ENCODE data around the gene CHST1.

CHST1 gene

GRCh38 chr11:45644981-45645889, 20.2 kb downstream of the CHST1 start:
- no peak for DNase-seq (ENCODE audit: low read depth)

- no peak for DNase-seq (ENCODE audit: low read depth)
These were observed 21.7 kb downstream of the CHST1 start for GRCh38 chr11:45643598-45644260.

- no peak for DNase-seq (ENCODE audit: low read depth)
These were observed 23.5 kb downstream of the CHST1 start for GRCh38 chr11:45641961-45642360.

GRCh38 chr11:45638051-45638450, 27.4 kb downstream of the CHST1 start:
- DNase-seq (ENCODE audit: low read depth), result no peak

GRCh38 chr11:45635907-45636306, 29.5 kb downstream of the CHST1 start:
- no peak for DNase-seq (ENCODE audit: low read depth)

- DNase-seq (ENCODE audit: low read depth), result no peak
These were observed 39.8 kb downstream of the CHST1 start for GRCh38 chr11:45625611-45626010.

GRCh38 chr11:45624095-45624494, 41.3 kb downstream of the CHST1 start:
- no peak for DNase-seq (ENCODE audit: low read depth)

GRCh38 chr11:45622861-45623260, 42.6 kb downstream of the CHST1 start:
- DNase-seq (ENCODE audit: low read depth), result no peak

- no peak for DNase-seq (ENCODE audit: low read depth)
These were observed 43.1 kb downstream of the CHST1 start for GRCh38 chr11:45622283-45622682.

- no peak for DNase-seq (ENCODE audit: low read depth)
These were observed 43.8 kb downstream of the CHST1 start for GRCh38 chr11:45621588-45621987.

GRCh38 chr11:45620243-45620642, 45.2 kb downstream of the CHST1 start:
- no peak for DNase-seq (ENCODE audit: low read depth)

- DNase-seq (ENCODE audit: low read depth), result no peak
These were observed 46.5 kb downstream of the CHST1 start for GRCh38 chr11:45618897-45619296.

- DNase-seq (ENCODE audit: low read depth), result no peak
These were observed 47.4 kb downstream of the CHST1 start for GRCh38 chr11:45617871-45618601.

GRCh38 chr11:45616802-45617549, 48.4 kb downstream of the CHST1 start:
- no peak for DNase-seq (ENCODE audit: low read depth)

- no peak for DNase-seq (ENCODE audit: low read depth)
These were observed 50.1 kb downstream of the CHST1 start for GRCh38 chr11:45615182-45615792.

- no peak for DNase-seq (ENCODE audit: low read depth)
These were observed 51.1 kb downstream of the CHST1 start for GRCh38 chr11:45614196-45614828.

- no peak for DNase-seq (ENCODE audit: low read depth)
These were observed 54.8 kb downstream of the CHST1 start for GRCh38 chr11:45610627-45611026.

GRCh38 chr11:45609902-45610301, 55.5 kb downstream of the CHST1 start:
- no peak for DNase-seq (ENCODE audit: low read depth)

GRCh38 chr11:45609337-45609736, 56.1 kb downstream of the CHST1 start:
- DNase-seq (ENCODE audit: low read depth), result no peak

GRCh38 chr11:45607995-45608394, 57.4 kb downstream of the CHST1 start:
- no peak for DNase-seq (ENCODE audit: low read depth)

All from GM04503 (cell line).